Measurements from ENCODE around the gene ITGA4. TPM values are rescaled to one million over a fixed set of nuclear protein-coding genes. Genes with fewer than 3 reads are reported as not detected.

Gene ITGA4
- polyA plus RNA-seq, 1 experiment: 17.6 TPM

GRCh38 chr2:181575650-181576025, 118.5 kb downstream of the ITGA4 start:
- Histone ChIP-seq H3K36me3 (ENCODE audit: control insufficient read depth, insufficient read depth, low read length) (no peaks in the 10 kb centered on the region), H3K27me3 (ENCODE audit: control insufficient read depth, insufficient read depth, low read length) (peaks cover 4% of the 10 kb centered on the region), H3K4me3 (ENCODE audit: low read depth, low read length) (no peak overlapping the region)
- CTCF ChIA-PET: interaction anchor here (0.5 to 1.2 kb wide), 2 partner anchors 9 to 472 kb away, joined by 3 to 6 read pairs; no protein-coding TSS in a partner anchor
- no peak for TF ChIP-seq CTCF (IDR thresholded peaks at IDR 0.05; ENCODE audit: insufficient read depth, low read depth, low read length)
- POLR2A ChIA-PET: no interaction called here
- no peak for DNase-seq (ENCODE audit: low read depth)

GRCh38 chr2:181576431-181576830, 119.2 kb downstream of the ITGA4 start:
- Histone ChIP-seq H3K36me3 (ENCODE audit: control insufficient read depth, insufficient read depth, low read length) (no peaks in the 10 kb centered on the region), H3K27me3 (ENCODE audit: control insufficient read depth, insufficient read depth, low read length) (peaks cover 4% of the 10 kb centered on the region), H3K4me3 (ENCODE audit: low read depth, low read length) (no peak overlapping the region)
- CTCF ChIA-PET: interaction anchor here (2.0 kb wide), 1 partner anchor 139 kb away, joined by 4 read pairs; no protein-coding TSS in a partner anchor
- TF ChIP-seq CTCF (IDR thresholded peaks at IDR 0.05; ENCODE audit: insufficient read depth, low read depth, low read length): no peak
- POLR2A ChIA-PET: no interaction called here
- DNase-seq (ENCODE audit: low read depth): no peak

- H3K4me3 ChIP-seq (ENCODE audit: low read depth, low read length): no peak overlapping the region
- peaks cover 5% of the 10 kb centered on the region for H3K27me3 ChIP-seq (ENCODE audit: control insufficient read depth, insufficient read depth, low read length)
- CTCF ChIA-PET: no interaction called here
- H3K36me3 ChIP-seq (ENCODE audit: control insufficient read depth, insufficient read depth, low read length): no peaks in the 10 kb centered on the region
- POLR2A ChIA-PET: no interaction called here
- DNase-seq (ENCODE audit: low read depth): no peak
- no peak for TF ChIP-seq CTCF (IDR thresholded peaks at IDR 0.05; ENCODE audit: insufficient read depth, low read depth, low read length)
Observed at GRCh38 chr2:181578829-181579228, 121.6 kb downstream of the ITGA4 start.

GRCh38 chr2:181581534-181581933, 124.3 kb downstream of the ITGA4 start:
- no peak overlapping the region for H3K4me3 ChIP-seq (ENCODE audit: low read depth, low read length)
- peaks cover 5% of the 10 kb centered on the region for H3K27me3 ChIP-seq (ENCODE audit: control insufficient read depth, insufficient read depth, low read length)
- POLR2A ChIA-PET: no interaction called here
- no peaks in the 10 kb centered on the region for H3K36me3 ChIP-seq (ENCODE audit: control insufficient read depth, insufficient read depth, low read length)
- DNase-seq (ENCODE audit: low read depth): no peak
- CTCF ChIA-PET: no interaction called here
- no peak for TF ChIP-seq CTCF (IDR thresholded peaks at IDR 0.05; ENCODE audit: insufficient read depth, low read depth, low read length)

- POLR2A ChIA-PET: no interaction called here
Observed at GRCh38 chr2:181585732-181586131, 128.5 kb downstream of the ITGA4 start.

More at GRCh38 chr2:181585732-181586131, 128.5 kb downstream of the ITGA4 start:
- no peak for DNase-seq (ENCODE audit: low read depth)
- H3K27me3 ChIP-seq (ENCODE audit: control insufficient read depth, insufficient read depth, low read length): peaks cover 1% of the 10 kb centered on the region; the same call in 1 of the 2 replicates
- H3K4me3 ChIP-seq (ENCODE audit: low read depth, low read length): no peak overlapping the region
- no peak for TF ChIP-seq CTCF (IDR thresholded peaks at IDR 0.05; ENCODE audit: insufficient read depth, low read depth, low read length)
- no peaks in the 10 kb centered on the region for H3K36me3 ChIP-seq (ENCODE audit: control insufficient read depth, insufficient read depth, low read length)
- CTCF ChIA-PET: interaction anchor here (0.6 to 0.7 kb wide), 3 partner anchors 26 to 361 kb away, joined by 3 read pairs; no protein-coding TSS in a partner anchor

Other genes starting within 250 kb of the ITGA4 start
- gene CERKL, start 199.7 kb downstream of the ITGA4 start, polyA plus RNA-seq (2011; rRNA removed): 0.04 and 0.06 TPM in 2 replicates
- gene NEUROD1, start 223.1 kb downstream of the ITGA4 start, polyA plus RNA-seq (2011; rRNA removed): not detected in 2 replicates